ENCODE data around the gene ATP8B3. TPM values are rescaled to one million over a fixed set of nuclear protein-coding genes. Genes with fewer than 3 reads are reported as not detected.

The ATP8B3 gene
- total RNA-seq, 1 donor from 2014 or later: 0.69 TPM

GRCh38 chr19:1754018-1754635, 57.9 kb downstream of the ATP8B3 start:
- Mint-ChIP-seq H3K4me1 (ENCODE audit: unreplicated experiment) (peaks cover 5% of the 10 kb centered on the region), H3K36me3 (ENCODE audit: low read depth, unreplicated experiment) (peaks cover 7% of the 10 kb centered on the region), H3K9me3 (ENCODE audit: unreplicated experiment) (no peaks in the 10 kb centered on the region), H3K4me3 (ENCODE audit: unreplicated experiment) (no peak overlapping the region), H3K27me3 (ENCODE audit: unreplicated experiment) (peaks cover 27% of the 10 kb centered on the region), H3K27ac (ENCODE audit: unreplicated experiment) (no peak overlapping the region)
- DNase-seq (ENCODE audit: low spot score): no peak
- no peak for TF ChIP-seq CTCF (IDR thresholded peaks at IDR 0.05; ENCODE audit: unreplicated experiment)

GRCh38 chr19:1752757-1753728, 59.0 kb downstream of the ATP8B3 start, which contains the start of gene ONECUT3:
ONECUT3 (plus strand) TSS chr19:1753506; CDS start chr19:1753663, 157 bp downstream.
- no peak for DNase-seq (ENCODE audit: low spot score)
- TF ChIP-seq CTCF (IDR thresholded peaks at IDR 0.05; ENCODE audit: unreplicated experiment): no peak
- Mint-ChIP-seq H3K4me3 (ENCODE audit: unreplicated experiment) (no peak within 1 kb of the TSS), H3K27ac (ENCODE audit: unreplicated experiment) (no peak within 1 kb of the TSS), H3K27me3 (ENCODE audit: unreplicated experiment) (peaks cover 26% of the 10 kb centered on the region), H3K36me3 (ENCODE audit: low read depth, unreplicated experiment) (peaks cover 7% of the 10 kb centered on the region), H3K4me1 (ENCODE audit: unreplicated experiment) (peaks cover 5% of the 10 kb centered on the region), H3K9me3 (ENCODE audit: unreplicated experiment) (no peaks in the 10 kb centered on the region)

- Mint-ChIP-seq H3K4me3 (ENCODE audit: unreplicated experiment) (no peak overlapping the region), H3K27ac (ENCODE audit: unreplicated experiment) (no peak overlapping the region), H3K9me3 (ENCODE audit: unreplicated experiment) (no peaks in the 10 kb centered on the region), H3K36me3 (ENCODE audit: low read depth, unreplicated experiment) (peaks cover 7% of the 10 kb centered on the region), H3K27me3 (ENCODE audit: unreplicated experiment) (peaks cover 28% of the 10 kb centered on the region), H3K4me1 (ENCODE audit: unreplicated experiment) (peaks cover 5% of the 10 kb centered on the region)
- no peak for TF ChIP-seq CTCF (IDR thresholded peaks at IDR 0.05; ENCODE audit: unreplicated experiment)
- DNase-seq (ENCODE audit: low spot score): no peak
Measured at GRCh38 chr19:1752009-1752756, 59.9 kb downstream of the ATP8B3 start.

GRCh38 chr19:1751367-1752008, 60.6 kb downstream of the ATP8B3 start:
- peaks cover 3% of the 10 kb centered on the region for H3K4me1 Mint-ChIP-seq (ENCODE audit: unreplicated experiment)
- H3K9me3 Mint-ChIP-seq (ENCODE audit: unreplicated experiment): no peaks in the 10 kb centered on the region
- no peak for TF ChIP-seq CTCF (IDR thresholded peaks at IDR 0.05; ENCODE audit: unreplicated experiment)
- H3K36me3 Mint-ChIP-seq (ENCODE audit: low read depth, unreplicated experiment): peaks cover 4% of the 10 kb centered on the region
- peaks cover 23% of the 10 kb centered on the region for H3K27me3 Mint-ChIP-seq (ENCODE audit: unreplicated experiment)
- no peak for DNase-seq (ENCODE audit: low spot score)
- H3K4me3 Mint-ChIP-seq (ENCODE audit: unreplicated experiment): no peak overlapping the region
- no peak overlapping the region for H3K27ac Mint-ChIP-seq (ENCODE audit: unreplicated experiment)
